NCI-H345 (cell line): Measurements from ENCODE around the gene ROR1.

Source experiments
- DNase-seq: peaks from one replicate; lab custom pipeline; 2025; lab: John Stamatoyannopoulos, UW

ROR1 gene

GRCh38 chr1:63909526-63909925 is 135.7 kb downstream of the ROR1 start:
- DNase-seq: no peak

- no peak for DNase-seq
Measured at GRCh38 chr1:63911049-63911448, 137.2 kb downstream of the ROR1 start.

DNA sequence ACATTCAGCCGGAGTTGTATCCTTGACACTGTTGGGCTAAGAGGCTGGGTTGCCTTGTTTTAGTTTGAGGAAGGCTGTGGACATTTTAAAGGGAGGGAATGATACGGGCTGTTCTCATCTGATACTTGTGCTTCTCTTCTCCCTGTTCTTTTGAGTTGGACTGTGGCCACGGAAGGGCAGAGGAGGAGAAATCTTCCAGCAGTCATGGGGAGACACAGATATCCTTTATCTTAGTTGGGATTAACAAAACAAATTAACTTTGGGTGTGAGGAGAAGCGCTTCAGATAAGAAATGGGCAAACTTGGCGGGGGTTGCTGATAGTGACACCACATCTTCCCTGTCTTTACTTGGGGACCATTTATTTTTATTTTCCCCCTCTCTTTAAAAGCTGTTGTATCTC is 138.8 kb downstream of the ROR1 start:
- no peak for DNase-seq

- DNase-seq: no peak
Measured at GRCh38 chr1:63913533-63913932, 139.7 kb downstream of the ROR1 start.

DNA sequence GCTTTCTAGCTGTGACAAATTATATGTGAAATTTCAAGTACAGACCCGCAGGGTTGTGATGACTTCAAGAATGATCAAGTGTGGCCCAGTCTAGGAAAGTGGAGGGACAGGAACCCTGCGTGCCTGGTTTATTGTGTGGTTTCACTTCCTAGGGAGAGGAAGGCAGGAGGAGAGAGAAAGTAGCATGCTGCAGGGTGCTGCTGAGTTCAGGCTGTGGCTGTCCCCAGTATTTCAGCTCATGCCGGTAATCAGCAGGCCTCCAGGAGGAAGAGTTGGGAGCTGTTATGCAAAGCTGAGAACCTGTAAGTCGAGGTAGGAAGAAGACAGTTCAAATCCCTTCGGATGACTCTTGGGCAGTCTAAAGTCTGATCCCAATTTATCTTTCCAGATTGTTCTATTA is 140.4 kb downstream of the ROR1 start:
- no peak for DNase-seq

DNA sequence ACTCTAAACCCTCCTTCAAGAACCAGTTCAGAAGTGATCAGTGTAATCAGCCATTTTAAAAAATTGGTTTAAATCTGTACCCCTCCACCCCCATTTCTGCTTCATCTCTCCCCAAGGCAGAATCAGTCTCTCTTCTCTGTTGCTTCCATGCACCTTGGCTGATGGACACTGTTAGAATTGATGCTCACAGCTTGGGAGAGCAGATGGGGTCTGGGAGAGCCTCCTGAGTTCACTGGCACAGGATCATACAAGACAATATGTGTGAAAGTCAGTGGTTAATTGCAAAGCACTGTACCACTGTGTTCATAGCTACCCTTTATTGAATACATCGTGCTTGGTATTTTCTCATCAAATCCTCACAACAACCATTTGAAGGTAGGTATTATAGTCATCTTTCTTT is 140.9 kb downstream of the ROR1 start:
- DNase-seq: no peak

GRCh38 chr1:63915121-63915520 is 141.3 kb downstream of the ROR1 start:
- DNase-seq: peak; percentile 16

- peak; percentile 62 for DNase-seq
Measured at GRCh38 chr1:63916485-63917360, 142.9 kb downstream of the ROR1 start.

- DNase-seq: no peak
Measured at GRCh38 chr1:63917571-63918417, 144.0 kb downstream of the ROR1 start.

GRCh38 chr1:63918418-63918945 is 144.7 kb downstream of the ROR1 start:
- DNase-seq: no peak

- DNase-seq: no peak
Measured at GRCh38 chr1:63920154-63921117, 146.6 kb downstream of the ROR1 start.

GRCh38 chr1:63921359-63921758 is 147.5 kb downstream of the ROR1 start:
- no peak for DNase-seq

DNA sequence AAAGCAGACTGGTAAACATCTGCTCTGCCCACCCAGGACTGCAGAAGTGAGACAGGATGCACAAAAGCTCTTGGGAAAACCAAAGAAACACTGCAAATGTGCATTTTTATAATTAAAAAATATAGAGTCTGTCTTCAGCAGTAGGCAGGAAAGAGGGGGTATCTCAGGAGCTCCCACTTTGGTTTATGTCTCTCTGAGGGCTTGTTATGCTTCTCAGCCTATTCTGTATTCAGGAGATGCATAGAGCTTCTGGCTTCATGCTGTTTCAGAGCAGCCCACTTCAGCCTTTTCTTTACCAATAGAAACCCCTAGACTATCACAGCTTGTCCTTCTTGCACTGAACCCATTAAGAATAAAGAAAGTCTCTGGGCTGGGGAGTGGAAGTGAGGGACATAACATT is 148.0 kb downstream of the ROR1 start:
- no peak for DNase-seq

- no peak for DNase-seq
Measured at GRCh38 chr1:63922848-63923247, 149.0 kb downstream of the ROR1 start.

DNA sequence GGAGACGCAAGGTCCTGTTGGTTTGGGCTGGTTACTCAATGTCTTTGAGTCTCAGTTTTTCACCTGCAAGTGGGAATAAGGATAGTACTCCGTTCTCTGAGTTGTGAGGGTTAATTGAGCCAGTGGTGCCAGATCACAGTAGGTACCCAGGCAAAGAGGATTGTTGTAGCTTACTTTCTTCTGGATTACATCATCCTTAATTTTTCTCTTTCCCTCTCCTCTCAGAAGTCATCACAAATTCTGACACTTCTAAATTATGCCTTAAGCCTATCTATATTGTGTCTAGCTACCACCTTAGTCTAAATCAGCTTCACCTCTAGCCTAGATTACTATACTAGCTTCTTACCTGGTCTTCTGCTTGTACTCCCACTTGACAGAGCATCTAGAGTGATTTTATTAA is 149.5 kb downstream of the ROR1 start:
- DNase-seq: no peak

- DNase-seq: no peak
Measured at GRCh38 chr1:63924600-63924999, 150.8 kb downstream of the ROR1 start.

DNA sequence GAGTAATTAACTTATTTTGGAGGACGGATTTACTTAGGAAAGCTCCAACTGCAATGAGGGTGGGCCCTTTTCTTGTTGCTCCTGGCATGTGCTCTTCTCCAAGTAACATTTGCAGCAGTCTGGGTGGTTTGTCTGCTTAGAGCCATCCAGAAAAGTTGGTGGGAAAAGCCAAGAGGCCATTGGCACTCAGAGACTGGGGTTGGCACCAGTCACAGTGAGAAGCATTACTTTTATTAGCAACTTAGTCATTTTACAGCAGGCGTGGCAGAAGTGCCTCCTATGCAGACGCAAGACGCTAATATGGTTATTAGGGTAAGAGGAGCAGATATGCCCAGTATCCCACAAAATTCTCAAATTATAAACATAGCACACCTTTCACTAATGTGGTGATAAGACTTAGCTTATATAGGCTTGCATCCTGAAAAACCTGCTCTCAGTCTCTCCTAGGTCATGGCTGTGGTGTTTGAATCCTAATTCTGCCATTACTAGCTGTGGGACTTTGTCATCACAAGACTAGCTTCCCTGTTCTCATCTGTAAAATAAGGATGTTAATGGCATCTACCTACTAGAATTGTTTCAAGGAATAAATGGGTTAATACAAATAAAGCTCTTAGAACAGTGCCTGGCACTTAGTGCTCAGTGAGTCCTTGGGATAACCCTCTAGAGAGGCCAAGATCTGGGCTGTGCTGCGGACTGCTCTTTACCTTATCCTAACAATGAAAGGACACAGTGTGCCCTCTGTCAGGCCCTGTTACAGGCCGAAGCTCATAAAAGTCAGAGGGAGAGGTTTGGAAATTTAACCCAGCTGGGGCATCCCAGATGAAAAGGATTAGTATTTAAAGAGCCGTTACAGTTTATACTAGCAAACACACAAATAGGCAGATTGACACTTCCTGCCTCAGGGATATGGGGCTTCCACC is 154.6 kb downstream of the ROR1 start:
- DNase-seq: no peak

DNA sequence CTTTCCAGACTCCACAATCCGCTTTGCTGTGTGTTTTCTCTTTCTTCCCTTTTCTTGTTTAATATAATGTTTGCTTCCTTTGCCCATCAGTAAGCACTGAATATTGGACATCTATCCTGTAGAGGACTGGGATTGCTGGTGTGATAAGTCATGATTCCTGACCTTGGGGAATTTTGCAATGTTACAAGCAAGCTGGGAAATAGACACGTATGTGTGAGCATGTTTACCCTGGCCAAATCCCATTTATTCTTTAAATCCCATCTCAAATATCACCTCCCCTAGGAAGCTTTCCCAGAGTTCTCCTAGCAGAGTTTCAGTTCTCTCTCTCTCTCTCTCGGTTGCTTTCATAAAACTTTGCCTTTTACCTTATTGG is 155.3 kb downstream of the ROR1 start:
- DNase-seq: no peak

GRCh38 chr1:63931468-63931867 is 157.7 kb downstream of the ROR1 start:
- no peak for DNase-seq

DNA sequence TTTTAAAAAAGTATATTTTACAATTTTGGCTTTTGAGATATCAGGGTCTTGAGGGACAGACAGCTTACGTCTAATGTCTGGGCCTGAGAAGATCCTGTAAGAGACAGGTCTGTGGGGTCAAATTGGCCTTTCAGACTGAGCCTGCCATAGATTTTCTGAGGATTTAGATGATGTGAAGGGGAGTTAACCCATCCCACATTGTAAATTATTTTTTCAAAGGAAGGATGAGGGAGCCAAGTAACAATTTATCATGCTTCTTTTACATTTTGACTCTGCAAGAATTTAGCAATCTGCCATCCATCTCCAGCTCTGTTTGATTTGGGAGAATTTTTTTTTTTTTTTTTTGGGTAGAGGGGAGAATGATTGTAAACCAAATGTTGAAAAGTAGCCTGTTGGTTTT is 160.9 kb downstream of the ROR1 start:
- DNase-seq: no peak

DNA sequence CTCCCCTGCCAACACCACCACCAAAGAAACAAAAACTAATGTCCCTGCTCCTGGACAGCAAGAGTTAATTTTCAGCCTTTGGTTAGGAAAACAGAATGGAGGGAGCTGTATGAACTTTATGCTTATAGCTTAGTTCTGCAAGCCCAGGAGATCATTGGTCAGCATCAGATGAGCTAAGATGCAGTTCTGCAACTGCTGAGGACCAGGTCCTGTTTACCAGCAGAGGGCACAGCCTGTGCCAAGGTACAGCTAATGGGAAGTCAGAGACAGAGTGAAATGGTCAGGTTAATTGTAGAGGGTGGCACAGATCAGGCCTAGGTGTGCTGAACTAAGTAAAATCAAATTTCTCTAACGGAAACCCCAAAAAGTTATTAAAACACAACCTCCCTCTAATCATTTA is 161.3 kb downstream of the ROR1 start:
- DNase-seq: no peak
